OCI-LY3 (cell line): Measurements from ENCODE around the gene EHBP1.

Experiments used
- H2AFZ ChIP-seq: fragments of 200-600, 300-600 bp; shearing (Covaris generic); 2 replicates; pipeline ENCODE4 v1.6.0; 2014; ENCODE audit warnings: antibody characterized with exemption, low read depth, low read length
- H3K27ac ChIP-seq: fragments of 200-600, 300-600 bp; sonication (generic); 2 replicates; pipeline ENCODE4 v1.5.1; 2014; ENCODE audit warnings: mild to moderate bottlenecking, low read length, moderate library complexity, mixed read lengths
- H3K27me3 ChIP-seq: fragments of 200-600, 300-600 bp; sonication (generic); 2 replicates; pipeline ENCODE4 v1.6.1; 2014; ENCODE audit warnings: low read depth, low read length, mixed read lengths
- H3K36me3 ChIP-seq: fragments of 200-600, 300-600 bp; sonication (generic); replicated peaks from 2 replicates; pipeline ENCODE3; 2014; ENCODE audit warnings: low read depth, low read length, mixed read lengths
- H3K4me1 ChIP-seq: fragments of 300-600, 200-600 bp; sonication (generic); 2 replicates; pipeline ENCODE4 v1.6.1; 2014; ENCODE audit warnings: low read length, mixed read lengths
- H3K4me2 ChIP-seq: fragments of 200-600, 300-600 bp; sonication (generic); 2 replicates; pipeline ENCODE4 v1.6.1; 2014; ENCODE audit warnings: low read length, mixed read lengths
- H3K4me3 ChIP-seq: fragments of 300-600, 200-600 bp; sonication (generic); 2 replicates; pipeline ENCODE4 v1.5.1; 2014; ENCODE audit warnings: antibody characterized with exemption, mild to moderate bottlenecking, low read length, moderate library complexity
- H3K79me2 ChIP-seq: fragments of 300-600, 200-600 bp; shearing (Covaris generic); 2 replicates; pipeline ENCODE4 v1.6.1; 2014; ENCODE audit warnings: mild to moderate bottlenecking, low read length, mixed read lengths
- H3K9ac ChIP-seq: fragments of 300-600, 200-600 bp; shearing (Covaris generic); 2 replicates; pipeline ENCODE4 v1.6.0; 2014; ENCODE audit warnings: mild to moderate bottlenecking, low read length, moderate library complexity
- H3K9me3 ChIP-seq: fragments of 200-600, 300-600 bp; shearing (Covaris generic); 2 replicates; pipeline ENCODE4 v1.6.1; 2014; ENCODE audit warnings: low read length, mixed read lengths; ENCODE audit not compliant: insufficient read depth
- H4K20me1 ChIP-seq: fragments of 200-600, 300-600 bp; sonication (generic); 2 replicates; pipeline ENCODE4 v1.6.1; 2016; ENCODE audit warnings: low read length, mixed read lengths; ENCODE audit not compliant: insufficient read depth
- EZH2phosphoT487 ChIP-seq: fragments of 200-600 bp; shearing (Covaris generic); IDR thresholded peaks from 2 replicates; pipeline ENCODE4 v1.6.1; 2018; ENCODE audit warnings: antibody characterized with exemption, mixed run types, low read depth
- TF ChIP-seq, protein P1 (sequence below): fragments of 200-600, 300-600 bp; sonication (generic); IDR thresholded peaks from 2 replicates; pipeline ENCODE4 v1.5.1; 2014; ENCODE audit warnings: antibody characterized with exemption, low read length, low read depth

The EHBP1 gene

DNA sequence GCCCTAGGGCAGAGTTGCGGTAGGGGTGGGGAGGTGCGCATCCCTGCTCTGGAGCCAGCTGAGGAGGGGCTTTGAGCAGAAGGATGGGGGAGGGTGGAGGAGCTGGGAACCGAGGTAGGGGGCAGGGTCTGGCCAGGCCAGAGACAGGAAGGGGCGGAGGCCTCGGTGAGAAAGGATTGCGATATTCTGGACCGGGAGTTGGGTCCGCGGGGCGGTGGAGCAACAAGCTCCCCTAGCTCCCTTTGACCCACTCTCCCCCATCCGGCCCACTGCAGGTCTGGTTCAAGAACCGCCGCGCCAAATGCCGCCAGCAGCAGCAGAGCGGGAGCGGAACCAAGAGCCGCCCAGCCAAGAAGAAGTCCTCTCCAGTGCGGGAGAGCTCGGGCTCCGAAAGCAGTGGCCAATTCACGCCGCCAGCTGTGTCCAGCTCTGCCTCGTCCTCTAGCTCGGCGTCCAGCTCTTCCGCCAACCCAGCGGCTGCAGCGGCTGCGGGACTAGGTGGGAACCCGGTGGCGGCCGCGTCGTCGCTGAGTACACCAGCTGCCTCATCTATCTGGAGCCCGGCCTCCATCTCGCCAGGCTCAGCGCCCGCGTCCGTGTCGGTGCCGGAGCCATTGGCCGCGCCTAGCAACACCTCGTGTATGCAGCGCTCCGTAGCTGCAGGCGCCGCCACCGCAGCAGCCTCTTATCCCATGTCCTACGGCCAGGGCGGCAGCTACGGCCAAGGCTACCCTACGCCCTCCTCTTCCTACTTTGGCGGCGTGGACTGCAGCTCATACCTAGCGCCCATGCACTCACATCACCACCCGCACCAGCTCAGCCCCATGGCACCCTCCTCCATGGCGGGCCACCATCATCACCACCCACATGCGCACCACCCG, 350.0 kb downstream of the EHBP1 start:
- TF ChIP-seq, protein P1, sequence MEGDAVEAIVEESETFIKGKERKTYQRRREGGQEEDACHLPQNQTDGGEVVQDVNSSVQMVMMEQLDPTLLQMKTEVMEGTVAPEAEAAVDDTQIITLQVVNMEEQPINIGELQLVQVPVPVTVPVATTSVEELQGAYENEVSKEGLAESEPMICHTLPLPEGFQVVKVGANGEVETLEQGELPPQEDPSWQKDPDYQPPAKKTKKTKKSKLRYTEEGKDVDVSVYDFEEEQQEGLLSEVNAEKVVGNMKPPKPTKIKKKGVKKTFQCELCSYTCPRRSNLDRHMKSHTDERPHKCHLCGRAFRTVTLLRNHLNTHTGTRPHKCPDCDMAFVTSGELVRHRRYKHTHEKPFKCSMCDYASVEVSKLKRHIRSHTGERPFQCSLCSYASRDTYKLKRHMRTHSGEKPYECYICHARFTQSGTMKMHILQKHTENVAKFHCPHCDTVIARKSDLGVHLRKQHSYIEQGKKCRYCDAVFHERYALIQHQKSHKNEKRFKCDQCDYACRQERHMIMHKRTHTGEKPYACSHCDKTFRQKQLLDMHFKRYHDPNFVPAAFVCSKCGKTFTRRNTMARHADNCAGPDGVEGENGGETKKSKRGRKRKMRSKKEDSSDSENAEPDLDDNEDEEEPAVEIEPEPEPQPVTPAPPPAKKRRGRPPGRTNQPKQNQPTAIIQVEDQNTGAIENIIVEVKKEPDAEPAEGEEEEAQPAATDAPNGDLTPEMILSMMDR = no peak
- no peak for TF ChIP-seq EZH2phosphoT487
- no peaks in the 10 kb centered on the region for H3K9me3 ChIP-seq
- H3K79me2 ChIP-seq = no peaks in the 10 kb centered on the region
- H2AFZ ChIP-seq = no peak overlapping the region
- H3K9ac ChIP-seq = no peak overlapping the region
- no peaks in the 10 kb centered on the region for H3K27me3 ChIP-seq
- no peak overlapping the region for H3K4me2 ChIP-seq
- no peak overlapping the region for H3K4me3 ChIP-seq
- H3K36me3 ChIP-seq = peaks cover 13% of the 10 kb centered on the region
- no peak overlapping the region for H3K27ac ChIP-seq
- H4K20me1 ChIP-seq = no peaks in the 10 kb centered on the region
- no peaks in the 10 kb centered on the region for H3K4me1 ChIP-seq

- no peak overlapping the region for H3K27ac ChIP-seq
- peaks cover 13% of the 10 kb centered on the region for H3K36me3 ChIP-seq
- H4K20me1 ChIP-seq = no peaks in the 10 kb centered on the region
- no peaks in the 10 kb centered on the region for H3K27me3 ChIP-seq
- no peak for TF ChIP-seq EZH2phosphoT487
- TF ChIP-seq, protein P1 = no peak
- no peaks in the 10 kb centered on the region for H3K9me3 ChIP-seq
- no peaks in the 10 kb centered on the region for H3K79me2 ChIP-seq
- no peak overlapping the region for H3K4me3 ChIP-seq
- H3K4me1 ChIP-seq = no peaks in the 10 kb centered on the region
- no peak overlapping the region for H3K9ac ChIP-seq
- no peak overlapping the region for H3K4me2 ChIP-seq
- no peak overlapping the region for H2AFZ ChIP-seq
These were observed 350.9 kb downstream of the EHBP1 start for GRCh38 chr2:63056107-63057050.

DNA sequence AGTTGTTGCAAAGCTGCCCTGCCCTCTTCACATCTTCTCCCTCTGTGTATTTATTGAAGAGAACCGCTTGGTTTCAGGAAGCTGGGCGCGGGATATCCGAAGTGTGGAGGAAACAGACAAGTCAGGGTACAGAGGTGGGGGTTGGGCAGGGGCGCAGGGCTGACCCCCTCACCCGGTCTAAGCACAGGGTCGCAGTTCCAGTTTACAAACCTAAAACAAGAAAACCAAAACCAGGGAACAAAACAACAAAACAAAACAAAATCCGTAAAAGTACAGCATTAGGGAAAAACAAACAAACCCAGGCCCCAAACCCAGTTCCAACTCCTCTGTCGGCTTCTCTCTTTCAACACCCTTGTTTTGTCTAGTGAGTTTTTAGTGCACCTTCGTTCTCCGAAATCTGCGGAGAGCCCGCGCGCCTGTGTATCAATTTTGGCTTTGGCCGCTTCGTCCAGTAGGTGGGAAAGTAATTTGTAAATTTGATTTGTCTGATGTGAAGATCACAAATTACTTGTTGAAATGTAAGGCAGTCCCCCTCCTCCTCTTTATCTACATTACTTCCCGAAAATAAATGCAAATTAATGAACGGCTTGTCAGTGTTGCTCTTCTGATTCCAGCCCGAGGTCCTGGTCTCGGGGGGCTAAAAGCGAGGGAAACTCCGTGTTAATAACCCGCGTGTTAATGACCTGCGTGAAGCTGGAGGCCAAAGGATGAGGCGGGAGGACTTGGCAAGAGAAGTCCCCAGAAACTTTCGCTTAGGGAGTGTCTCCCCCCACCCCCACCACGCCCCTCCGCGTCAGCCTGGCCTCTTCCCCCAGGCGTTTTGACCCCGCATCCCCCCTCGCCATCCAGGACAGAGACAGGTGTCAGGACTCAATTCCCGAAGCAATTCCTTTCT, 352.0 kb downstream of the EHBP1 start:
- Histone ChIP-seq H3K9me3 (no peaks in the 10 kb centered on the region), H3K4me2 (no peak overlapping the region), H2AFZ (no peak overlapping the region), H3K27ac (no peak overlapping the region), H3K36me3 (peaks cover 13% of the 10 kb centered on the region), H3K9ac (no peak overlapping the region), H3K4me3 (no peak overlapping the region), H4K20me1 (no peaks in the 10 kb centered on the region), H3K4me1 (no peaks in the 10 kb centered on the region), H3K27me3 (no peaks in the 10 kb centered on the region), H3K79me2 (no peaks in the 10 kb centered on the region)
- TF ChIP-seq EZH2phosphoT487 = no peak
- TF ChIP-seq, protein P1 = no peak
